Panc1 (cell line): Measurements from ENCODE around the gene ARSG.

Experiments used
- CTCF ChIP-seq: fragments of 450-650 bp; IDR thresholded peaks from 2 replicates; pipeline ENCODE4 v1.5.1; 2017; ENCODE audit warnings: mild to moderate bottlenecking
- POLR2AphosphoS5 ChIP-seq: IDR thresholded peaks from 2 replicates; pipeline ENCODE4 v1.6.1; 2012; ENCODE audit warnings: mild to moderate bottlenecking, low read depth, low read length, moderate library complexity
- REST ChIP-seq, 2 experiments: IDR thresholded peaks; 2 replicates each; pipeline ENCODE4 v1.6.1; 2011 to 2012; ENCODE audit warnings: low read depth in 2 of 2, control low read depth in 1 of 2, low read length in 1 of 2, mild to moderate bottlenecking in 1 of 2, moderate library complexity in 1 of 2; ENCODE audit not compliant: insufficient read depth in 1 of 2
- SIN3A ChIP-seq: IDR thresholded peaks from 2 replicates; pipeline ENCODE4 v1.6.1; 2012; ENCODE audit warnings: low read depth, mild to moderate bottlenecking, low read length, moderate library complexity, borderline replicate concordance; ENCODE audit not compliant: insufficient read depth
- TCF7L2 ChIP-seq: IDR thresholded peaks from 2 replicates; pipeline ENCODE4 v1.6.1; 2011; ENCODE audit warnings: mild to moderate bottlenecking, low read depth, low read length, inconsistent platforms

- TF ChIP-seq CTCF = no peak
- TF ChIP-seq REST (IDR thresholded peaks at IDR 0.05; ENCODE audit: insufficient read depth in 1 of 2, low read depth in 2 of 2, low read length in 1 of 2) = no peak
- no peak for TF ChIP-seq TCF7L2
- no peak for TF ChIP-seq POLR2AphosphoS5
- no peak for TF ChIP-seq SIN3A
Measured at GRCh38 chr17:68306819-68307218, 15.5 kb downstream of the ARSG start.
